HFFc6 (cell line): ENCODE data around the gene CCDC197. TPM values are rescaled to one million over a fixed set of nuclear protein-coding genes. Genes with fewer than 3 reads are reported as not detected.

Experiments
- DNase-seq: peaks from one replicate; pipeline ENCODE4 v3.0.0-alpha.2; 2018
- H3K27ac Mint-ChIP-seq: 2 replicates; pipeline ENCODE4 v1.8.0; 2020; ENCODE audit warnings: mild to moderate bottlenecking, mixed read lengths
- H3K27me3 Mint-ChIP-seq: 2 replicates; pipeline ENCODE4 v1.8.0; 2021; ENCODE audit warnings: mild to moderate bottlenecking, moderate library complexity, mixed read lengths; ENCODE audit not compliant: insufficient read depth
- H3K36me3 Mint-ChIP-seq: 2 replicates; pipeline ENCODE4 v1.8.0; 2021; ENCODE audit warnings: low read depth, mixed read lengths
- H3K4me1 Mint-ChIP-seq: 2 replicates; pipeline ENCODE4 v1.8.0; 2020; ENCODE audit warnings: low read depth, mixed read lengths
- H3K4me3 Mint-ChIP-seq: 2 replicates; pipeline ENCODE4 v1.8.0; 2020; ENCODE audit warnings: mild to moderate bottlenecking, moderate library complexity, mixed read lengths
- H3K9me3 Mint-ChIP-seq: 2 replicates; pipeline ENCODE4 v1.8.0; 2020; ENCODE audit warnings: mild to moderate bottlenecking, mixed read lengths
- total RNA-seq, 6 experiments: library from RNA; stranded (reverse); fragmentation: NEBNext Ultra II Directional; extraction: Animal tissue kit (Norgen Biotek cat#: 25700); gene quantifications; 2 replicates in 1 of 6; 3 replicates in 5 of 6; pipeline ENCODE4 v1.2.3, GENCODE V29; 2021
- TF ChIP-seq, protein P1 (sequence below): fragments of 200-600 bp; sonication (generic); IDR thresholded peaks from 2 replicates; pipeline ENCODE4 v1.5.0; 2021; ENCODE audit warnings: antibody characterized with exemption, mild to moderate bottlenecking

Gene CCDC197
- total RNA-seq, 6 experiments from 2014 or later, result not detected

DNA sequence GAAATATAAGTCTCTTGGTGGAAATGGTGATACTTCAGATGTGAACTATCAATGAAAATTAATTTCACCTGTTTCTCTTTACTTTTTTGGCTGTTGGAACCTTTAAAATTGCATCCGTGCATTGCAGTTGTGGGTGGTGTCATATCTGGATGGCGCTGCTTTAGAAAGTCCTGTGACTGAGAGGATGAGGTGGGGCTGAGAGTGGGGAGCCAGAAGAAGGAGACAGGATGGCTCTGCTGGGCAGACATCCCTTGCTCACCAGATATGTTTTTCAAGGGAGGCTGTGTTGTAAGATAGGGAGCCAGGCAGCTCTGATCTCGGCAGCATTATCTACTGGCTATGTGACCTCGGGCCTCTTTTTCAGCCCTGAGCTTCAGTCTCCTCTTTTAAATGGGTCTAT lies 33.4 kb upstream of the CCDC197 start:
- Mint-ChIP-seq H3K27ac (no peak overlapping the region), H3K4me3 (no peak overlapping the region), H3K9me3 (peaks cover 17% of the 10 kb centered on the region), H3K4me1 (peaks cover 54% of the 10 kb centered on the region), H3K36me3 (peaks cover 15% of the 10 kb centered on the region), H3K27me3 (peaks cover 3% of the 10 kb centered on the region)
- no peak for DNase-seq
- TF ChIP-seq, protein P1, sequence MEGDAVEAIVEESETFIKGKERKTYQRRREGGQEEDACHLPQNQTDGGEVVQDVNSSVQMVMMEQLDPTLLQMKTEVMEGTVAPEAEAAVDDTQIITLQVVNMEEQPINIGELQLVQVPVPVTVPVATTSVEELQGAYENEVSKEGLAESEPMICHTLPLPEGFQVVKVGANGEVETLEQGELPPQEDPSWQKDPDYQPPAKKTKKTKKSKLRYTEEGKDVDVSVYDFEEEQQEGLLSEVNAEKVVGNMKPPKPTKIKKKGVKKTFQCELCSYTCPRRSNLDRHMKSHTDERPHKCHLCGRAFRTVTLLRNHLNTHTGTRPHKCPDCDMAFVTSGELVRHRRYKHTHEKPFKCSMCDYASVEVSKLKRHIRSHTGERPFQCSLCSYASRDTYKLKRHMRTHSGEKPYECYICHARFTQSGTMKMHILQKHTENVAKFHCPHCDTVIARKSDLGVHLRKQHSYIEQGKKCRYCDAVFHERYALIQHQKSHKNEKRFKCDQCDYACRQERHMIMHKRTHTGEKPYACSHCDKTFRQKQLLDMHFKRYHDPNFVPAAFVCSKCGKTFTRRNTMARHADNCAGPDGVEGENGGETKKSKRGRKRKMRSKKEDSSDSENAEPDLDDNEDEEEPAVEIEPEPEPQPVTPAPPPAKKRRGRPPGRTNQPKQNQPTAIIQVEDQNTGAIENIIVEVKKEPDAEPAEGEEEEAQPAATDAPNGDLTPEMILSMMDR, result no peak

DNA sequence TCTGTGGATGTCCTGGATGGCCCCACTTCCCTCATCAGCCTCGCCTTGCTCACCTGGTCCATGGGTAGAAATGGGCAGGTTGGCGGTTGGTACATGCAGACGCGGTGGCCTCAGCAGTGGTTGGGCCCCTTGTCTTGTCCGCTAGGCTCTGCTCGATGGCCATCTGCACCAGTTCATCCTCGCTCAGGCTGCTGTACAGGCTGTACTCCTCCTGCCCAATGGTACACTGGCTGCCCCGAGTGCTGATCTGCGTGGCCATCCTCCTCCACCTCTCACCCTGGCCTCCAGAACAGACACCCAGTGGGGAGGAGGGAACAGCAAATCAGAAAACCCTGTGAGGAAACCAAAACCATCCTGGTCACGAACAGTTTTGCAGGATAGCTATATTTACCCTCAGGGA lies 32.8 kb upstream of the CCDC197 start:
- Mint-ChIP-seq H3K36me3 (peaks cover 15% of the 10 kb centered on the region), H3K27me3 (peaks cover 3% of the 10 kb centered on the region), H3K4me1 (peaks cover 48% of the 10 kb centered on the region), H3K9me3 (peaks cover 17% of the 10 kb centered on the region), H3K4me3 (no peak overlapping the region), H3K27ac (no peak overlapping the region)
- TF ChIP-seq, protein P1, result no peak
- no peak for DNase-seq

DNA sequence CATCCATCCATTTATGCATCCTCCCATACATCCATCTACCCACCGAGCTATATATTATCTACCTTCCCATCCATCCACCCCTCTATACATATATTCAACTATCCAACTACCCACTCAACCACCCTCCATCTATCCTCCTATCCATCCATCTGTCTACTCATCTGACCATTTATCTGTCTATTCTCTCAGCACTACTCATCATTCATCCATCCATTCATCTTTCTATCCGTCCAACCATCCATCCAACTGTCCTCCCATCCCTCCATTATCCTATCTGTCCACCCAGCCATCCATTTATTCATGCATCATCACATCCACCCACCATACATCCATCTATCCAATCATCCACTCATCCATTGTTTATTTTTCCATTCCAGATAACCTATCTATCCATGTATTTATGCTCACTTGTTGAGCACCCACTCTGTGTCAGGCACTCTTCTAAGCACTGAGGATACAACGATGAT lies 32.2 kb upstream of the CCDC197 start:
- TF ChIP-seq, protein P1, result no peak
- Mint-ChIP-seq H3K4me1 (peaks cover 42% of the 10 kb centered on the region), H3K36me3 (peaks cover 15% of the 10 kb centered on the region), H3K27ac (peak overlapping the region; percentile 77), H3K4me3 (no peak overlapping the region), H3K27me3 (peaks cover 3% of the 10 kb centered on the region), H3K9me3 (peaks cover 17% of the 10 kb centered on the region)
- no peak for DNase-seq

DNA sequence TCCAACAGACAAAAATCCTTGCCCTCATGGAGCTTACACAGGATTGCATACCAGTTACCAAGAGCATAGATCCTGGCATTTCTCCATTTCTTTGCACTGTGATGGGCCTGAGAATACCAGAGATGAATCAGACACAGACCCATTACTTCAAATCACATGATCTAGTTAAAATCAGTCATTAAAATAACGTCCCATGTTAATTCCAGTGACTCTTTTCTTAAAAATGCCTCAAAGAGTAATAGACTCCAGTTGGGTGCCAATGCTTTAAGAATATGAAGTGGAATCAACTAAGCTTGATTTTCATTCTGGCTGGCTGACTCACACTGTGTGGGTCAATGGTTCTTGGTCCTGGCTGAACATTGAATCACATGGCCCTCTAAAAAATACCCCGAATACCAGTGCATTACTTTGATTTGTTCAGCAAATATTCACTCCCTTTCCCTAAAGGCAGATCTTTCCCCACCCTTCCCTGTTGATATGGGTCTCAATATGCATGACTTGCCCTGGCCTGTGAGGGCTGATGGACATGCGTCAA lies 31.7 kb upstream of the CCDC197 start:
- peaks cover 37% of the 10 kb centered on the region for H3K4me1 Mint-ChIP-seq
- TF ChIP-seq, protein P1, result no peak
- no peak overlapping the region for H3K4me3 Mint-ChIP-seq
- peaks cover 15% of the 10 kb centered on the region for H3K36me3 Mint-ChIP-seq
- DNase-seq, result peak; percentile 97
- H3K27me3 Mint-ChIP-seq, result peaks cover 3% of the 10 kb centered on the region
- H3K27ac Mint-ChIP-seq, result peak overlapping the region; percentile 84
- H3K9me3 Mint-ChIP-seq, result peaks cover 17% of the 10 kb centered on the region

DNA sequence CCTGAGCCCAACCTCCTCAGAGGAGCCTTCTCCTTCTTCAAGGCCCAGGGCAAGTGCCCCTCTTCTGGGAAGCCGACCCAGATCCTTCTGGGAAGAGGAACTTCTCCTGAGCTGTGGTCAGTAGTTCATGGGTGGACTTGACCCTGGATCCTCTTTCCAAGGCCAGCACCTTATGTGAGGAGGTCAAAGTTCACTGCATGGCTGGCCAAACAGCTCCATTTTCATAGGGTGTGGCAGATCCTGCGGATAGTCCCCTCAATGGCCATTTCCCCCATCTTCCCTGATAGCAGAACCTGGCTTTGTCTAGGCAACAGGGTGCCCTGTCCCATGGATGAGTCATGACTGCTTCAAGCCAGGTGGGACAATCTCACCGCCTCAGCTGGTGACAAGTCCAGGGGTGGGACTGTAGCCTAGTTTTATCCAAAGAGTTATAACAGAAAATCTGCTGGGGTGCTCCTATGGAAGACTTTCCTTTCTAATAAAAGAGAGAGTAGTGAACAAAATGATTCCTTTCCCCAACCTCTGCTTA lies 31.1 kb upstream of the CCDC197 start:
- no peak for DNase-seq
- peaks cover 17% of the 10 kb centered on the region for H3K9me3 Mint-ChIP-seq

More for the DNA sequence above, 31.1 kb upstream of the CCDC197 start:
- H3K27me3 Mint-ChIP-seq, result peaks cover 3% of the 10 kb centered on the region
- TF ChIP-seq, protein P1, result no peak
- H3K36me3 Mint-ChIP-seq, result peaks cover 15% of the 10 kb centered on the region
- H3K4me3 Mint-ChIP-seq, result no peak overlapping the region
- H3K27ac Mint-ChIP-seq, result peak overlapping the region; percentile 84
- H3K4me1 Mint-ChIP-seq, result peaks cover 35% of the 10 kb centered on the region
